ENCODE results near the gene CORO7.

DNA sequence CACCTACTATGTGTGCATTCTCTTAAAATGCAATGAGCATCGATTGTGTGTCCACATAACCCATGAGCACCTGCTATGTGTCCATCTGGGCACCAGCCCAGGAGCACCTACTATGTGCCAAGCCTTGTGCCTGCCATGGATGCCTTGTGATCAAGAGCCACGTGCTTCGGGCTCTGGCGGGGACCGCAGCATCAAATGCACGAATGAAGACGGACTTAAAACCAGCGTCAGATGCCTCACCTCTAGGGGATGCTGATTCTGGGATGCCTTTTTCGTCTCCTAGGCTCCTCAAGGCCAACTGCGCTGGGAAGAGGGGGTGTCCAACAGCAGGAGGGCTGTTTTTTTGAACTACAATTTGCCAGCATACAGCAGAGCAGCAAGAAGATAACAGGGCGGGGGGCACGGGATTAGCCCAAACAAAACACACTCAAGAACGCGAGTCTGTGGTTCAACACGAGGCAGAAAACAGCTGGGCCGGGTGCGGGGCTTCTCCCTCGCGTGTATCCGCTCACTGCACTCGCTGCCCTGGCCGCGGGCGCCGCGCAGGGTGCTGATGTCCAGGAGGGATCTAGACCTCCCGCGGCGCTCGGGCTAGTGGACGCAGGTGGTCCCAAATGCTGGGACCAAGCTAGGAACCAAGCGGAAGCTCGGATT lies 101.7 kb downstream of the CORO7 start:
- TF ChIP-seq, protein P1, sequence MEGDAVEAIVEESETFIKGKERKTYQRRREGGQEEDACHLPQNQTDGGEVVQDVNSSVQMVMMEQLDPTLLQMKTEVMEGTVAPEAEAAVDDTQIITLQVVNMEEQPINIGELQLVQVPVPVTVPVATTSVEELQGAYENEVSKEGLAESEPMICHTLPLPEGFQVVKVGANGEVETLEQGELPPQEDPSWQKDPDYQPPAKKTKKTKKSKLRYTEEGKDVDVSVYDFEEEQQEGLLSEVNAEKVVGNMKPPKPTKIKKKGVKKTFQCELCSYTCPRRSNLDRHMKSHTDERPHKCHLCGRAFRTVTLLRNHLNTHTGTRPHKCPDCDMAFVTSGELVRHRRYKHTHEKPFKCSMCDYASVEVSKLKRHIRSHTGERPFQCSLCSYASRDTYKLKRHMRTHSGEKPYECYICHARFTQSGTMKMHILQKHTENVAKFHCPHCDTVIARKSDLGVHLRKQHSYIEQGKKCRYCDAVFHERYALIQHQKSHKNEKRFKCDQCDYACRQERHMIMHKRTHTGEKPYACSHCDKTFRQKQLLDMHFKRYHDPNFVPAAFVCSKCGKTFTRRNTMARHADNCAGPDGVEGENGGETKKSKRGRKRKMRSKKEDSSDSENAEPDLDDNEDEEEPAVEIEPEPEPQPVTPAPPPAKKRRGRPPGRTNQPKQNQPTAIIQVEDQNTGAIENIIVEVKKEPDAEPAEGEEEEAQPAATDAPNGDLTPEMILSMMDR (IDR thresholded peaks at IDR 0.05; ENCODE audit: insufficient read depth, low read length) = no peak
- no peak for TF ChIP-seq POLR2AphosphoS5 (IDR thresholded peaks at IDR 0.05; ENCODE audit: low read depth)

Data from HL-60 (cell line).